Measurements from ENCODE around the gene PTGDS.

DNA sequence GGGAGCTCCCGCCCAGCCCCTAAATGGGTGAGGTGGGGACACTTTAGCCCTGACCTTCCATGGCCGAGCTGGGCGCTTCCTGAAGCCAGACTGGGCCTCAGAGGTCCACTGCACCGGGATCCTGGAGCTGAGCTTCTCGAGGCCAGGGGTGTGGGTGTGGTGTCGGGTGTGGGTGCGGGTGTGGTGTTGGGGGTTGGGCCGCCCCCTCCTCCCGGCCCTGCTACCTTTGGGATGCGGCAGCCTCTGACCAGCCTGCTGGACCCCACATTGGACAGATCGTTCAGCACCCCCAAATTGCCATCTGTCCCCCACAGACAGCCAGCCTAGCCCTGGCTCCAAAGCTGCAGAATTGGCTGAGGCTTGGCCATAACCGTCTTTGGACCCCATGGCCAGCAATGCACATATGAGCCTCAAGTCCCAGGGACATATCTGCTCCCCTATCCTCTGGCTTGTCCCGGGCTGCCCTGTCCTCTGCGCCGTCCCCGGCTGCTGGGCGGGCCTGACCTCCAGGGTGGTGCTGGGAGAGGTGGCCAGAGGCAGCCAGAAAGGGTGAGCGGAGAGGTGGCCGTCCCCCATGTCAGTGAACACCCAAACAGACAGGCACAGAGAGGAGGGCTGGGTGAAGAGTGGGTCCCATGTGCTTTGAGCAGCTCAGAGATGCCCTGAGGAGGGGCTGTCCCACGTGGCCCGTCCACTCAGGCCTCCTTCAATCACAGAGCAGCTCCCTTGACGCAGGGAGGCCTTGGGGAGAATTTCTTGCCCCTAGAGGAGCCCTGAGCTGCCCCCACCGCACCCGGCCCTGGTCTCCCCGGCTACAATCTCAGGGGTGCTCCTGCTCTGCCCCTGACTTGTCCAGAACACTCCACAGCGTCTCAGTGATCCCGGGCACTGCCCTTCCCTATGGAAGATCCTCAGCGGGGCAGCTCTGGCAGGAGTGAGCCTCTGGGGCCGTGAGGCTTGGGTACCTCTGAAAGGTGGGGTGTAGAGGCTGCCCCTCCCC, 3.4 kb upstream of the PTGDS start:
- TF ChIP-seq EZH2 (IDR thresholded peaks at IDR 0.05; ENCODE audit: insufficient read depth, poor library complexity, severe bottlenecking) (no peak), EZH2phosphoT487 (IDR thresholded peaks at IDR 0.05; ENCODE audit: insufficient read depth, low read depth) (no peak)
